Common myeloid progenitor, CD34-positive (primary cell): ENCODE results near the gene DLGAP3.

ENCODE experiments used
- CTCF ChIA-PET: fragments of 350-600 bp; sonication (Branson Sonifier 250); formaldehyde crosslinking; loops from one replicate; lab custom pipeline; 2021; ENCODE audit warnings: antibody characterized with exemption; lab: Charles Lee
- POLR2A ChIA-PET: fragments of 350-600 bp; sonication (Branson Sonifier 250); formaldehyde crosslinking; loops from one replicate; lab custom pipeline; 2021; ENCODE audit warnings: antibody characterized with exemption; lab: Charles Lee
- DNase-seq, 3 donors: peaks; one replicate each; pipeline versions ENCODE4 v3.0.0 to v3.0.0-alpha.2; 2013
- H3K27ac ChIP-seq, 2 experiments: 1 replicate in 1 of 2; 2 replicates in 1 of 2; pipeline ENCODE4 v1.7.0; 2013; ENCODE audit warnings: inconsistent platforms in 2 of 2, low read length in 2 of 2, mild to moderate bottlenecking in 2 of 2, low read depth in 1 of 2, moderate library complexity in 1 of 2; ENCODE audit not compliant: severe bottlenecking in 2 of 2, insufficient read depth in 1 of 2, poor library complexity in 1 of 2
- H3K27me3 ChIP-seq, 5 experiments: replicated peaks in 2 of 5; 1 replicate in 3 of 5; 2 replicates in 2 of 5; pipeline versions ENCODE4 v1.6.1 to v1.7.0; 2013; ENCODE audit warnings: low read length in 4 of 5, mild to moderate bottlenecking in 2 of 5, moderate library complexity in 2 of 5, inconsistent platforms in 1 of 5; ENCODE audit not compliant: insufficient read depth in 5 of 5, control insufficient read depth in 4 of 5
- H3K36me3 ChIP-seq, 4 experiments: 1 replicate in 2 of 4; 2 replicates in 2 of 4; pipeline versions ENCODE4 v1.6.1 to v1.7.0; 2013; ENCODE audit warnings: low read length in 3 of 4, control low read depth in 1 of 4, mild to moderate bottlenecking in 1 of 4; ENCODE audit not compliant: control insufficient read depth in 4 of 4, insufficient read depth in 4 of 4
- H3K4me1 ChIP-seq, 4 experiments: 1 replicate in 3 of 4; 2 replicates in 1 of 4; pipeline versions ENCODE4 v1.6.1 to v1.7.1; 2013; ENCODE audit warnings: low read length in 3 of 4, mild to moderate bottlenecking in 3 of 4, control low read depth in 1 of 4, inconsistent platforms in 1 of 4, moderate library complexity in 1 of 4; ENCODE audit not compliant: control insufficient read depth in 4 of 4, insufficient read depth in 4 of 4; ENCODE audit errors: control extremely low read depth in 1 of 4
- H3K4me3 ChIP-seq, 7 experiments: 1 replicate in 4 of 7; 2 replicates in 3 of 7; pipeline versions ENCODE4 v1.5.1 to v1.7.0; 2013; ENCODE audit warnings: mild to moderate bottlenecking in 7 of 7, low read length in 6 of 7, moderate library complexity in 6 of 7, inconsistent platforms in 2 of 7, low read depth in 2 of 7, control low read depth in 1 of 7; ENCODE audit not compliant: insufficient read depth in 4 of 7, control insufficient read depth in 1 of 7; ENCODE audit errors: extremely low read depth in 1 of 7
- H3K9me3 ChIP-seq, 5 experiments: 1 replicate in 4 of 5; 2 replicates in 1 of 5; pipeline versions ENCODE4 v1.6.1 to v1.7.1; 2013; ENCODE audit warnings: low read length in 4 of 5, mild to moderate bottlenecking in 2 of 5, inconsistent platforms in 1 of 5, low read depth in 1 of 5, moderate library complexity in 1 of 5; ENCODE audit not compliant: control insufficient read depth in 4 of 5, insufficient read depth in 2 of 5; ENCODE audit errors: control extremely low read depth in 1 of 5
- WGBS: methylation state at CpG from one replicate; pipeline ENCODE4 v1.1.5; 2013; ENCODE audit not compliant: insufficient coverage; 5-methylcytosine and 5-hydroxymethylcytosine counted together

Gene DLGAP3

DNA sequence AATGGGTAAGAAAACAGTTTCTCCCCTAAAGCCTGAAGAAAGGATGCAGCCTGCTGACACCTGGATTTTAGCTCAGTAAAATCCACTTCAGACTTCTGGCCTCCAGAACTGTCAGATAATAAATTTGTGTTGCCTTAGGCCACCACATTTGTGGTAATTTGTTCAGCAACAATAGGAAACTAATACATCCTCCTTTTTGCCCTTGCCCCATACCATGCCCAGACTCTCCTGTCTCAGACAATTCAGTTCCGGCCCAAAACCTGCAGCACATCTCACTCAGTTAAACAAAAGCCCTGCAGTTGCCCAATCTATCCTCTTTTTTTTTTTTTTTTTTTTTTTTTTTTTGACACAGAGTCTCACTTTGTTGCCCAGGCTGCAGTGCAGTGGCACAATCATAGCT is 95.7 kb downstream of the DLGAP3 start:
- WGBS = 63% methylated on average over 1 of the region's 1 CpG
- CTCF ChIA-PET = interaction anchor here (1.2 kb wide), 2 partner anchors 9 to 45 kb away, joined by 3 to 4 read pairs; no protein-coding TSS in a partner anchor

DNA sequence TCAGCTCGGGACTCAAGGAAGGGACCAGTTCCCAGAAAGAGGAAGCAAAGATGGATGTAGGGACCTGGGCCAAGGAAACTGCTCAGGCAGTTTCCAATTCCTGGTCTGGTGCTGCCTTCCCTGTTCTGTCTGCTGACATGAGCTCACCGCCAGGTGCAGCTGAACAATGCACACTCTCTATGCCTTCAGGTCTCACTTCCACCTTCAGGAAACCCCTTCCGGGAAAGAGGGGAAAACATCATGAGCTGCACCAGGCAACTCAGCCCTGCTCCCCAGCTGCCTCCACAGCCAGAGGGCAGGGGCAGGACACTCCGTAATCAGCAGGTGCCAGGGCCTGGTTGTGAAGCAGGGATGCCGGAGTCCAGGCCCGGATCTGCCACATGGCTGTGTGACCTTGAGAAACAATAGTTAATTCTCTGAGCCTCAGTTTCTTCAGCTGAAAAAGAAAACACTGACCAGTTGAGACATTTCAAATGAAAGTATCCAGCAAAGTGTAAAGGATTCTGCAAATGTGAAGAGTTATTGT is 97.7 kb downstream of the DLGAP3 start:
- DNase-seq = no peak
- ChIA-PET POLR2A (no interaction called here), CTCF (interaction anchor here (1.0 to 1.3 kb wide), 3 partner anchors 11 to 24 kb away, joined by 3 to 5 read pairs (median 3); no protein-coding TSS in a partner anchor)
- Histone ChIP-seq H3K4me3 (no peak overlapping the region), H3K4me1 (peaks cover 0 to 33% (median 6%) of the 10 kb centered on the region in 4 experiments), H3K27ac (no peak overlapping the region), H3K27me3 (no peaks in the 10 kb centered on the region), H3K36me3 (no peaks in the 10 kb centered on the region), H3K9me3 (no peaks in the 10 kb centered on the region)
- 89% methylated on average over 6 of the region's 6 CpGs for WGBS

More for the DNA sequence above, 95.7 kb downstream of the DLGAP3 start:
- no peak overlapping the region for H3K4me3 ChIP-seq
- peaks cover 0 to 2% (median 0%) of the 10 kb centered on the region in 4 experiments for H3K36me3 ChIP-seq
- H3K9me3 ChIP-seq = no peaks in the 10 kb centered on the region
- H3K4me1 ChIP-seq = peaks cover 0 to 19% (median 5%) of the 10 kb centered on the region in 4 experiments
- POLR2A ChIA-PET = interaction anchor here (0.8 kb wide), 1 partner anchor 8 kb away, joined by 3 read pairs; no protein-coding TSS in a partner anchor
- peak in 2 of 3 donors; percentile 60 to 73 for DNase-seq
- H3K27ac ChIP-seq = no peak overlapping the region
- no peaks in the 10 kb centered on the region for H3K27me3 ChIP-seq

DNA sequence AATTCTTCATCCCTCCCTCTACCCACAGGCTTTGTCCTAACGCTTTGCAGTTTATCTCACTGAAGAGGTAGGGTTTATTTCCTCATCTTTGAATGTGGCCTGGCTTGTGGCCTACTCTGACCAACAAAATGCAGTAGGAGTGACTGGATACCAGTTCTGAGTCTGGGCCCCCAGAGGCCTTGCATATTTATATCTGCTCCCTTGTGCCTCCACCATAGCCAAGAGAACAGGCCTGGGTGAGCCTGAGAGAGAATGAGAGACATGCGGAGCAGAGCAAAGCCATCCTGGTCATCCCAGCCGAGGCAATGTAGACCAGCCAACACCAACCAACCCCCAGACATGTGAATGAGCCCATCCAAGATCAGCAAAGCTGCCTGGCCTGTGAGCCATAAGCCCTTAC is 100.2 kb downstream of the DLGAP3 start:
- no peak overlapping the region for H3K4me3 ChIP-seq
- WGBS = 100% methylated on average over 1 of the region's 3 CpGs
- peaks cover 0 to 44% (median 10%) of the 10 kb centered on the region in 4 experiments for H3K4me1 ChIP-seq
- H3K9me3 ChIP-seq = no peaks in the 10 kb centered on the region
- CTCF ChIA-PET = no interaction called here
- POLR2A ChIA-PET = no interaction called here
- H3K27me3 ChIP-seq = no peaks in the 10 kb centered on the region
- peak overlapping the region in 1 of 2 experiments; percentile 12 for H3K27ac ChIP-seq
- no peaks in the 10 kb centered on the region for H3K36me3 ChIP-seq
- peak in 2 of 3 donors; percentile 50 to 68 for DNase-seq

DNA sequence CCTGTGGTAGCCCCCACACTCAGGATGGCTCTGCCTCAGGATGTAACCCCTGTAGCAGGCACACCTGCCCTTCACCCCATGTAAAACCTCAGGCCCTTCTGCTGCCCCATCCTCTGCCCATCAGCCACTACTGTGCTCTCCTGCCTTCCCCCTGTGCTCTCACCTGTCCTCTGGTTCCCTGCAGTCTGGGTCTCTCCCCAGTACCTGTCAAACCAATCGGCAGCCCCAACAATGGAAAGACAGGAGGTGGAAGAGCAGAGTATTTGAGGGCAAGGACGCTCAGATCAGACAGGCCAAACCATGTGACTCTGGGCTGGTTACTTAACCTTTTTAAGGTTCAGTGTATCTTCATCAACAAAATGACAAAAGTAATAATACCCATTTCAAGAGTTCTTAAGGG is 100.8 kb downstream of the DLGAP3 start:
- no peak overlapping the region for H3K27ac ChIP-seq
- no peak for DNase-seq
- ChIA-PET POLR2A (no interaction called here), CTCF (no interaction called here)
- WGBS = 80% methylated on average over 1 of the region's 2 CpGs
- no peaks in the 10 kb centered on the region for H3K36me3 ChIP-seq
- H3K27me3 ChIP-seq = no peaks in the 10 kb centered on the region
- no peak overlapping the region for H3K4me3 ChIP-seq
- peaks cover 0 to 43% (median 10%) of the 10 kb centered on the region in 4 experiments for H3K4me1 ChIP-seq
- no peaks in the 10 kb centered on the region for H3K9me3 ChIP-seq

DNA sequence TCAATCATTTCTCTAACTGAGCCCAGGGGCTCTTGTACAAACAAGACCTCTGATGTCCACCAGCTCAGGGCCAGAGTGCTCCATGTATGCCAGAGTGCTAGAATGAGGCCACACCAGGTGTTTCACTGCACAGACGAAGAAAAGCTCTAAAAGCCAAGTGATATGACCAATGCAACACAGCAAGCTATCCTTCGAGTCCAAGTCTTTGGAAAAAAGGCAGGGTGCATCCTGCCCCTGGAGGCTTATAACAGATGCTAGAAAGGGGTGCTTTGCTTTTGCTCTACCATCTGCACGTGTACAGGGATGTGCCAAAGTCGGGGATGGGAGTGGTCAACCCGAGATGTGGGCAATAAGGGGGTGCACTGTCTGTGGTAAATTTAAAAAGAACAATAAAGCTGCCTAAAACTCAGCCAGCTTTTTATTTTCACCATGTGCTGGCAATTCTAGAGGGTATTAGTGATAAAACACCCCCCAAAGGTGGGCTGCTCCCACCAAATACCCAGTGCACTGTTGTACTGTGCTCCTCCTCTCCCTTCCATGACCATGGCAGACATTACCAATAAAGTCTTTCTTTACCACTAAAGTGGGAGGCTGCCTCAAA is 102.0 kb downstream of the DLGAP3 start:
- 100% methylated on average over 2 of the region's 5 CpGs for WGBS
- Histone ChIP-seq H3K36me3 (no peaks in the 10 kb centered on the region), H3K27me3 (no peaks in the 10 kb centered on the region), H3K9me3 (no peaks in the 10 kb centered on the region), H3K4me1 (peaks cover 0 to 39% (median 10%) of the 10 kb centered on the region in 4 experiments), H3K27ac (no peak overlapping the region), H3K4me3 (no peak overlapping the region)
- POLR2A ChIA-PET = no interaction called here
- no peak for DNase-seq
- CTCF ChIA-PET = interaction anchor here (0.5 to 1.4 kb wide), 3 partner anchors 10 to 22 kb away, joined by 3 read pairs; no protein-coding TSS in a partner anchor

DNA sequence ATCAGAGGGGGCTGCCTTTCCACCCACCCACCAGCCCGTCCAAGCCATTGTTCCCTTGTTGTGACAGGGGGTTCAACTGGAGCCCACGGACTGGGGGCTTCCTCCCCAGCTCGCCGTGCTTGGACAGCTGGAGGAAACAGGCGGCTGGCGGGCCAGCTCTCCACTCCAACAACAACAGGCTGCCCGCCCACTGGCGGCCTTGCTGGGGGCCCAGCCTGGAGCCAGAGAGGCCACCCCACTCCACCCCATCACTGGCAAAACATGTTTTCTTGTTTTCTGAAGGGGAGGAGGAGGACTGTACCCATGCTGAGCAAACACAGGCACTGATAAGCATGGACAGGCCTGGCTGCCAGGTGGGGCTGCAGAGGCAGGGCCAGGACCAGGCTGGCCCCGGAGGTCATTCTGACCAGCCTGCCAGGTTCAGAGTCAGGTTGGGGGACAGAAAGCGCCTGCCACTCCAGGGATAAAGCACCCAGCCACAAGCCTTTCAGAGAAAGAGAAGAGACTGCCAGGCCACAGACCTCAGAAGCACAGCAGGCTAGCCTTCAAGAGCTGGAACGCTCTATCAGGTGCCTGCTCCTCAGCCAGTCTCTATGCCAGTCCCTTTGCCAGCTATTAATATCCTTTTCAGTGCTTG is 103.9 kb downstream of the DLGAP3 start:
- no peaks in the 10 kb centered on the region for H3K27me3 ChIP-seq
- no peaks in the 10 kb centered on the region for H3K9me3 ChIP-seq
- ChIA-PET CTCF (no interaction called here), POLR2A (interaction anchor here (0.5 to 0.6 kb wide), 2 partner anchors 8 to 9 kb away, joined by 3 read pairs; no protein-coding TSS in a partner anchor)
- DNase-seq = peak in 1 of 3 donors; percentile 55
- H3K27ac ChIP-seq = no peak overlapping the region
- no peaks in the 10 kb centered on the region for H3K36me3 ChIP-seq
- WGBS = 54% methylated on average over 5 of the region's 11 CpGs
- no peak overlapping the region for H3K4me3 ChIP-seq
- H3K4me1 ChIP-seq = peaks cover 0 to 47% (median 12%) of the 10 kb centered on the region in 4 experiments
